GM12878 (cell line): ENCODE data around the gene GSTA4.

ENCODE experiments used
- EED ChIP-seq: sonication (generic); IDR thresholded peaks from 2 replicates; pipeline ENCODE4 v1.6.1; 2016; ENCODE audit warnings: antibody characterized with exemption, low read depth
- NFXL1 ChIP-seq: fragments of 450-650 bp; IDR thresholded peaks from 2 replicates; pipeline ENCODE4 v1.6.1; 2017; ENCODE audit warnings: antibody characterized with exemption, mild to moderate bottlenecking, borderline replicate concordance

DNA sequence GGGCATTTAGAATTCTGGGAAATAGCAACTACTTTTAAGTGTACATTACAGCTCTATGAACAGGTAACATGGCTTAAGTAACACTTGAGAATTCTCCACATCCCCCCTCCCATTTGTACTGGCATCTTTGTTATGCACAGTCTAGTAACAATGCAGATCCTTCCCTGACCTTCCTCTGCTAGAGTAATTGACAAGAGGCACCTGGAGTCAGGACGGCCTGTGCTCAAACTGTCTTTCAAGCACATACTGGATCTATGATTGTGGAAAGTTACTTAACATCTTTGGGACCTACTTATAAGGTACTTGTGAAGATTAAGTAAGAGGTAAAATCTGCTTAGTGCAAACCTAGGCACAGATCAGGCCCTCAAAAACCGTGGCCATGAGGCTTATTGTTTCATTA, 63.7 kb downstream of the GSTA4 start:
- no peak for TF ChIP-seq NFXL1
- TF ChIP-seq EED: no peak
